Neutrophil (primary cell): ENCODE data around the gene TP53BP1.

Experiments used
- H3K27ac ChIP-seq: fragments of 200-600 bp; sonication (generic); 2 replicates; pipeline ENCODE4 v1.5.1; 2016; ENCODE audit warnings: mild to moderate bottlenecking, moderate library complexity
- H3K27me3 ChIP-seq: fragments of 200-600 bp; sonication (generic); 2 replicates; pipeline ENCODE4 v1.6.0; 2016; ENCODE audit warnings: mild to moderate bottlenecking
- H3K36me3 ChIP-seq: fragments of 200-600 bp; sonication (generic); 2 replicates; pipeline ENCODE4 v1.5.1; 2017
- H3K4me1 ChIP-seq, 2 experiments: fragments of 200-600 bp in 1 of 2; sonication (generic) in 1 of 2; 1 replicate in 1 of 2; 2 replicates in 1 of 2; pipeline versions ENCODE4 v1.5.1 to v1.6.1; 2013 to 2016; ENCODE audit warnings: low read depth in 1 of 2, low read length in 1 of 2, mild to moderate bottlenecking in 1 of 2, moderate library complexity in 1 of 2; ENCODE audit not compliant: control insufficient read depth in 1 of 2, insufficient read depth in 1 of 2
- H3K4me3 ChIP-seq, 2 experiments: fragments of 200-600 bp in 1 of 2; sonication (generic) in 1 of 2; 1 replicate in 1 of 2; 2 replicates in 1 of 2; pipeline ENCODE4 v1.5.1; 2013 to 2016; ENCODE audit warnings: low read depth in 1 of 2, low read length in 1 of 2, mild to moderate bottlenecking in 1 of 2, moderate library complexity in 1 of 2
- H3K9me3 ChIP-seq: fragments of 200-600 bp; sonication (generic); 2 replicates; pipeline ENCODE4 v1.5.1; 2016
- TF ChIP-seq, protein P1 (sequence below): fragments of 200-600 bp; sonication (generic); IDR thresholded peaks from 2 replicates; pipeline ENCODE4 v1.5.1; 2016; ENCODE audit warnings: antibody characterized with exemption

Gene TP53BP1

DNA sequence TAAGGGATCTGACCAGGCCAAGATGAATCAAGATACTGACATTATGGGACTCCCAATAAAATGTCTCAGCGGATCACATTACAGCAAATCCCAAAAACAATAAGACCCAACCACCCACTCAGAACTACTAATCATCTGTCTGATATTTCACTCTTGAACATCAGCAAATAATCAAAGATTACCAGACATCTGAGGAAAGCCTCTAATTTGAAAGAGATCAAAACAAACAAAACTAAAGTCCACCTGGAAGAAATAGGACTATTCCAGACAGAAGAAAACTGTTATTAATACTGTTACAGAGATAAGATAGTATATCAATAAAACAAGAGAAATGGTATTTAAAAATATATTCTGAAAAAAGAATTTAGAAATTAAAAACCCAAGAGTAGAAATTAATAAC, 29.0 kb downstream of the TP53BP1 start:
- Histone ChIP-seq H3K36me3 (peaks cover 7% of the 10 kb centered on the region), H3K9me3 (no peaks in the 10 kb centered on the region), H3K4me3 (no peak overlapping the region), H3K27ac (no peak overlapping the region), H3K4me1 (no peaks in the 10 kb centered on the region), H3K27me3 (no peaks in the 10 kb centered on the region)
- TF ChIP-seq, protein P1, sequence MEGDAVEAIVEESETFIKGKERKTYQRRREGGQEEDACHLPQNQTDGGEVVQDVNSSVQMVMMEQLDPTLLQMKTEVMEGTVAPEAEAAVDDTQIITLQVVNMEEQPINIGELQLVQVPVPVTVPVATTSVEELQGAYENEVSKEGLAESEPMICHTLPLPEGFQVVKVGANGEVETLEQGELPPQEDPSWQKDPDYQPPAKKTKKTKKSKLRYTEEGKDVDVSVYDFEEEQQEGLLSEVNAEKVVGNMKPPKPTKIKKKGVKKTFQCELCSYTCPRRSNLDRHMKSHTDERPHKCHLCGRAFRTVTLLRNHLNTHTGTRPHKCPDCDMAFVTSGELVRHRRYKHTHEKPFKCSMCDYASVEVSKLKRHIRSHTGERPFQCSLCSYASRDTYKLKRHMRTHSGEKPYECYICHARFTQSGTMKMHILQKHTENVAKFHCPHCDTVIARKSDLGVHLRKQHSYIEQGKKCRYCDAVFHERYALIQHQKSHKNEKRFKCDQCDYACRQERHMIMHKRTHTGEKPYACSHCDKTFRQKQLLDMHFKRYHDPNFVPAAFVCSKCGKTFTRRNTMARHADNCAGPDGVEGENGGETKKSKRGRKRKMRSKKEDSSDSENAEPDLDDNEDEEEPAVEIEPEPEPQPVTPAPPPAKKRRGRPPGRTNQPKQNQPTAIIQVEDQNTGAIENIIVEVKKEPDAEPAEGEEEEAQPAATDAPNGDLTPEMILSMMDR = no peak

DNA sequence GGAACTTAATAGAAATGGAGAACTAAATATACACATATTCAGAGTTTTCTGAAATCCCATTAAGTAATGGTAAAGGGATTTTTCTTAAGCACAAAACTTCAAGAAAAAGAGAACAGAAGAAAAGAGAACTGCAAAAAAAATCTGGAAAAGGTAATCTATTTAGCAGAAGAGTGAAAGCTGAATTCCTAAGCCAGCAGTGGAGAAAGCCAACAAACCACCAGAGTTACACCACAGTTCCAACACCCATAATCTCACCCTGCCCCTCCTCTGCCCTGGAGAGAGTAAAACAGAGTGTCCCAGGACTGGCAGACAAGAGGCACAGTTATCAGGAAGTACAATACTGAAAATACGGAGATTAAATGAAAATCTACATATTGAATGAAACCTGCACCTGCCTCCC, 29.4 kb downstream of the TP53BP1 start:
- Histone ChIP-seq H3K27me3 (no peaks in the 10 kb centered on the region), H3K9me3 (no peaks in the 10 kb centered on the region), H3K4me3 (no peak overlapping the region), H3K4me1 (no peaks in the 10 kb centered on the region), H3K36me3 (peaks cover 7% of the 10 kb centered on the region), H3K27ac (no peak overlapping the region)
- TF ChIP-seq, protein P1 = no peak

DNA sequence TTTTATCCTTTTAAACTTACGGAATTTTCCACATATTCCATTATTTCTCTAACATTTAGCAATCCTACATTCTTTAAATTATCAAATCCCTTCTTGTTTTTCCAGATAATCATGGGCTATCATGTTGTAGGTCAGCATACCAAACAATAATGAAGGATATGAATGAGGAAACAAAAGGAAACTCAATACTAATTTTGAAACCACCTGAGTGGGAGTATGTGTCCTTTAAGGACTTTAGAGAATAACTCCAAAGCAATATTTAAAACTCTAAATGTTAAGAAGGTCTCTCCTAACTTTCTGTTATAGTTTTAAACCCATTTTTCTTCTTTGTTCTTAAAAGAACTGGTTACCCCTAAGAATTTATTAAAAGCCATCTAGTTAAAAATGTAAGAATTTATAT, 43.0 kb downstream of the TP53BP1 start:
- H3K27ac ChIP-seq = no peak overlapping the region
- H3K4me3 ChIP-seq = no peak overlapping the region
- TF ChIP-seq, protein P1 = no peak
- H3K9me3 ChIP-seq = no peaks in the 10 kb centered on the region
- H3K4me1 ChIP-seq = no peaks in the 10 kb centered on the region
- no peaks in the 10 kb centered on the region for H3K27me3 ChIP-seq
- no peaks in the 10 kb centered on the region for H3K36me3 ChIP-seq

DNA sequence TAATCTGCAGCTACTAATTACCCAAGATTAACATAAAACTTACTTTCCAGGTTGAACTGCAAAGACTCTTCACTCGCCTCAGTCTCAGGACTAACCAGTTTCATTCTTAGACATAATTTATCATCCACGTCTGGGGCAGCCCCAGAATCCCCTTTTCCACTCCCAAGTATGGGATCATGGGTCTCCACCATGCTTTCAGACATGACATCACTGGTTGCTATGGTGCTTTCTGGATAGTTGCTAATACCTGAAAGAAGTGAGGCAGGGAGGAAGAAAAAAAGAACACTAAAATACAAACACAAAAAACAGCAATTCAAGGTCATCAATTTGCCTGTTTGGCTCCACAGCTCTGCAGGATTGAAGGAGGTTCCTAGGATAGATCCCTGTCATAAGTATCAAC, 46.6 kb downstream of the TP53BP1 start:
- H3K27ac ChIP-seq = no peak overlapping the region
- TF ChIP-seq, protein P1 = no peak
- H3K36me3 ChIP-seq = no peaks in the 10 kb centered on the region

DNA sequence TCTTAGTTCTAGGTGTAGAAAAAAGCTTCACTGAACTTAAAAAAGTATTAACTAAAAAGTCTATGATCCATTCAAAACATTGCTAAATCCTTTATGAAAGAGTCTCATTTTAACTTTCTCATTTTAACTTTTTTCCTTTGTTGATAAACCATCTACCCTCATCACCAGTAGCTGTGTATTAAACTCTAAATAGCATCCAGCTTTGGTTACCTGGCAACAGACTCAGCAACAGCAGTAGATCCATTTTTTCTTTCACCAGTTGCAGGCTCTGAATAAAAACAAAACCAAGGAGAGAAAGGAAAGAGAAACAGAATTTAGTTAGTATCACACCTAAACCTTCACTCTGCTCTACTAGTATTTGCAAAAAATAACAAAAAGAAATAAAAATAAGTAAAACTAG, 51.6 kb downstream of the TP53BP1 start:
- TF ChIP-seq, protein P1 = no peak
- no peak overlapping the region for H3K4me3 ChIP-seq
- no peaks in the 10 kb centered on the region for H3K9me3 ChIP-seq
- no peaks in the 10 kb centered on the region for H3K27me3 ChIP-seq
- H3K4me1 ChIP-seq = peaks cover 8% of the 10 kb centered on the region in 2 experiments
- peaks cover 7% of the 10 kb centered on the region for H3K36me3 ChIP-seq
- peak overlapping the region; percentile 57 for H3K27ac ChIP-seq

More for the DNA sequence above, 46.6 kb downstream of the TP53BP1 start:
- Histone ChIP-seq H3K9me3 (no peaks in the 10 kb centered on the region), H3K4me3 (no peak overlapping the region), H3K27me3 (no peaks in the 10 kb centered on the region), H3K4me1 (no peaks in the 10 kb centered on the region)

DNA sequence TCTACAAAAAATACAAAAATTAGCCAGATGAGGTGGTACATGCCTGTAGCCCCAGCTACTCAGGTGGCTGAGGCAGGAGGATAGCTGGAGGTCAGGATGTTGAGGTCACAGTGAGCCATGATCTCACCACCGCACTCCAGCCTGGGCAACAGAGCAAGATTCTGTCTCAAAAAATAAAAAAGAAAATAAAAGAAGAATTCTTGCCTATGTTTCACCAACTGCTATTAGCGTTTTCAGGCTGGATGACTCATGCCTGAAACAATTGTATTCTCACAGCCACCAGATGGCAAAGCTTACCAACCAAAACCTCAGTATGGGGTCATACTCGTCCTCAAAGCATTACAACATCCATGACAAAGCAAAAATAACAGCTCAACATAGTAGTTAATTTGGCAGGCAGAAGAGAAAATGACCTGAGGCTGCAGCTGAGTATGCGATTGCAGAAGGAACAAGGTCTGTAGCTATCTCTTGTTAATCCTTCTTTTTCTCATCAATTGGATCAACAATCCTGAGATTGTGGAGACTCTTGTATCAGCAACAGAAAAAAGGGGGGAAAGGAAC, 52.2 kb downstream of the TP53BP1 start:
- no peaks in the 10 kb centered on the region for H3K9me3 ChIP-seq
- peak overlapping the region; percentile 57 for H3K27ac ChIP-seq
- H3K36me3 ChIP-seq = peaks cover 7% of the 10 kb centered on the region
- TF ChIP-seq, protein P1 = peak; percentile 35
- no peaks in the 10 kb centered on the region for H3K27me3 ChIP-seq
- peaks cover 8% of the 10 kb centered on the region in 2 experiments for H3K4me1 ChIP-seq
- no peak overlapping the region for H3K4me3 ChIP-seq
